Central memory CD4-positive, alpha-beta T cell (primary cell): ENCODE measurements around the gene CNNM2.

ENCODE experiments used
- DNase-seq: peaks from one replicate; pipeline ENCODE4 v3.0.0; 2022
- total RNA-seq, 3 experiments: gene quantifications; one replicate each; lab custom pipeline; 2026; lab: John Stamatoyannopoulos, UW

Gene CNNM2
- 7.2 to 25.5 (median 18.4) reads per million in 3 experiments for total RNA-seq

GRCh38 chr10:102917962-102918816 lies at the start of gene CNNM2:
Gene CNNM2, plus strand, starts transcription at chr10:102918294. Its CDS starts 187 bp downstream, at chr10:102918481.
- DNase-seq, result peak; percentile 100

GRCh38 chr10:102868911-102869257 lies 49.2 kb upstream of the CNNM2 start:
- DNase-seq, result no peak

DNA sequence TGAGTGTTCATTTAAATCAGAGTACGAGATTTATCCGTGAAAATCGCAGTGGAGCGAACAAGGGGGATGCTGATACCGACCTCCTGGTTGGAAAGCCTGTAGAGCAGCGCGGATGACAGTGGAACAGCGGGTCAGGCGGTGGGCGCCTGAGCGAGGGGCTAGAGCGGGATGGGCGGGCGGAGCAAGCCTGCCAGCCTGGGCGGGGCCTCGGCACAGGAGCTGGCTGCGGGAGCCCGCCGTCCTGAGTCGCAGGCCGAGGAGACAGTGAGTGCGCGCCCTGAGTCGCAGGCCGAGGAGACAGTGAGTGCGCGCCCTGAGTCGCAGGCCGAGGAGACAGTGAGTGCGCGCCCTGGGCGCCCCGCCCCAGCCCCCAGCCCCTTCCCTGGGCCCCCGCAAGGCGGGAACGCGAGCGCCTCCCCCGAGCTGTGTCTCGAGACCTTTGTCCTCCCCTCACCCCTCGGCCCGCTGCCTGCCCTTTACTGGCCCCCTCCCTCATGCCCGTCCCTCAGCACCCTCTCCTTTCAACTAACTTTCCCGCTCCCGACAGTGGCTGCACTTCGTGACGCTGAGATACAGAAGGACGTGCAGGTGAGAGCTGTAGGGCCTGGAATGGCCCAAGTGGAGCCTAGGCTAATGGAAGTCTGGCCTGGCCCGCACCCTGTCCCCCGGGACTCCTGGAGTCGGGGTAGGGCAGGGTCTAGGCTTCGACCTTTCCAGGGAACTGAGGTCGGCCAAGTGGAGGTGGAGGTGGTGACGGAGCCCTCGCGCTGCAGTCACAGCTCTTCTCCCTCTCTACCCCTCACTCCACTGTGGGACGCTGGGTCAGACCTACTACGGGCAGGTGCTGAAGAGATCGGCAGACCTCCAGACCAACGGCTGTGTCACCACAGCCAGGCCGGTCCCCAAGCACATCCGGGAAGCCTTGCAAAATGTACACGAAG lies 48.6 kb upstream of the CNNM2 start, which contains the start of gene AS3MT:
TSS of gene AS3MT (plus strand) at position 213 of the 941 bp plus-strand sequence. CDS start at position 336, 123 bp downstream.
- DNase-seq, result no peak

DNA sequence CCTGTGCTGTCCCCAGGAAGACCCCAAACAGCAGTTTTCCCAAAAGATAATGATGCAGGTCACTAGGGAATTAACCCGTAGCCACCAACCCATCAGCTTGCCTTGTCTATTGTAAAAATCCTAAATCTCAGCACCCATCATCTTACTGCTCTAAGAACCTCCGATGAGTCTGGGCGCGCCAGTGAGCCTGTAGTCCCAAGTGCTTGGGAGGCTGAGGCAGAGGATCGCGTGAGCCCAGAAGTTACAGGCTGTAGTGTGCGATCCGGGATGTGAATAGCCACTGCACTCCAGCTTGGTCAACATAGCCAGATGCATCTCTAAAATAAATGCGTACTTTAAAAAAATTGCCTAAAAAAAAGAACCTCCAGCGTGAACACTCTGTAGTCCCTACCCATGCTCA lies 47.9 kb upstream of the CNNM2 start:
- DNase-seq, result no peak

DNA sequence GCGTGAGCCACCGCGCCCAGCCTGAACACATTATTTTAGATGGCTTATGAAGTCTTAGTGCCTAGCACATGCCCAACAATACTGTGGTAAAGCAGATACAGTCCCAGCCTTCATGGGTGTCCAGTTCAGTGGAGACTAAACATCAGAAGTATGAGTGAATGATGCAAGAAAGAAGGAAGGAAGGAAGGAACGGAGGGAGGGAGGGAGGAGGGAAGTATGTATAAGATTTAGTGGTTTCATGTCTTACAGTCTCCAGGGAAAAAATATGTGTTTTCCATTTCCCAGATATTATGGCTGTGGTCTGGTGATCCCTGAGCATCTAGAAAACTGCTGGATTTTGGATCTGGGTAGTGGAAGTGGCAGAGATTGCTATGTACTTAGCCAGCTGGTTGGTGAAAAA lies 45.9 kb upstream of the CNNM2 start:
- DNase-seq, result no peak

- no peak for DNase-seq
Observed at GRCh38 chr10:102876747-102877153, 41.3 kb upstream of the CNNM2 start.

DNA sequence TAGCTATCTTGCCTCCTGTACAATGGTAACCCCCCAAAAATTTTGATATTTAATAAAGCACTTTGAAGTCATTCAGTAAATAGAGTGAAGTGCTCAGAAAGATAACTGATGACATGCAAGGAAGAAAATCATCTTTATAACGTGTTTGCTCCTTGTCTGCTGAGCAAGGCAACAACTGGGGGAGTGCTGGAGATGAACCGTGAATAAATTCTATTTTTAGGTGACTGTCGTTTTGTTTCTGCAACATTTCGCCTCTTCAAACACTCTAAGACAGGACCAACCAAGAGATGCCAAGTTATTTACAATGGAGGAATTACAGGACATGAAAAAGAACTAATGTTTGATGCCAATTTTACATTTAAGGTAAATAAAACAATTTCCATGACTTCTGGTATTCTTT lies 39.5 kb upstream of the CNNM2 start:
- DNase-seq, result no peak

DNA sequence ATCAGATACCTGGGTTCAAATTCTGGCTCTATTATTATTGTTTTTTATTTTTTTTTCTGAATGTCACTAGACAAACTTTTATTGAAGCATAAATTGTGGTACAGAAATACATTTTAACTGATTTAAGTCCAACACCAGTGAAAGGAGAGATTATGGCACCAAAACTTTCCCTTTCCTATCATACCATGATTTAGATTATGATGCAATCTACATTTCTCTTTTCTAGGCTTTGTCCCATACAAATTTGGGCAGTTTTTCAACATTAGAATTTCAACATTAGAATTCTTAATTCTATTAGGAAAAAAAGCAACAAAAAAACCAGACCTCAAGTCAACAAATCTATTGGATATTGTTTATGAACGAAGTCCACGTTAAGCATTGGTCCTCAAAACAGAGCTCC lies 37.8 kb upstream of the CNNM2 start:
- no peak for DNase-seq

DNA sequence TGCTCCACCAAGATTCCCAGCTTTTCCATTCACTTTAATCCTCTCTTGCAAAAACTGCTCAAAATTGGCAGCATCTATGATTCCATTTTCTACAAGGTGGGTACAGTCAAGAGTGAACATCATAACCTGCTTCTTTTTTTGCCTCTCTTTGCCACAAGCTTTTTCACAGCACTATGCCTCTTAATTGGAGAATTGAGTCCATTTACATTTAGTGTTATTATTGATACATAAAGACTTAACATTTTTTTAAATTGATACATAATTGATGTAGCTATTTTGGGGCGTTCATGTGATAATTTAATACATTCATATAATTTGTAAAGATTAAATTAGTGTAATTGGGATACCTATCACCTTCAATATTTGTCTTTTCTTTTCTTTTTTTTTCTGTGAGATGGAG lies 30.0 kb upstream of the CNNM2 start:
- no peak for DNase-seq

- DNase-seq, result no peak
Observed at GRCh38 chr10:102894466-102895213, 23.5 kb upstream of the CNNM2 start.

DNA sequence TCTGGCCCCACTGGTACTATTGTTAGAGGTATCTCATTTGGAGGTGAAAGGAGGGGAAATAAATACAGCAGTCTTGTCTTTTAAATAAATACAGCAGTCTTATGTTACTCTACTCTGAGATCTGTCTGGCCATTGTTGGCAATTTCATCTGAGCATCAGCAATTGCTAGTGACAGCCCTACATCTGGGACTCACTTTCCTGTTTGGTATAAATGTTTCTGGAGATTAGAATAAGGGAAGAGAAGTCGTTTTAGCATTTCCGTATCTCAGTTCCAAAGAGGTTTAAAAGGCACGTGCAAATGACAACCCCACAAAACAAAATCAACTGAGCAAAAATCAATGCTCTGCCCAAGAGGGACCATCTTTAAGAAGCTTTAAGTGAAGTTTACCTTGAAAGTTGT lies 18.1 kb upstream of the CNNM2 start:
- no peak for DNase-seq

DNA sequence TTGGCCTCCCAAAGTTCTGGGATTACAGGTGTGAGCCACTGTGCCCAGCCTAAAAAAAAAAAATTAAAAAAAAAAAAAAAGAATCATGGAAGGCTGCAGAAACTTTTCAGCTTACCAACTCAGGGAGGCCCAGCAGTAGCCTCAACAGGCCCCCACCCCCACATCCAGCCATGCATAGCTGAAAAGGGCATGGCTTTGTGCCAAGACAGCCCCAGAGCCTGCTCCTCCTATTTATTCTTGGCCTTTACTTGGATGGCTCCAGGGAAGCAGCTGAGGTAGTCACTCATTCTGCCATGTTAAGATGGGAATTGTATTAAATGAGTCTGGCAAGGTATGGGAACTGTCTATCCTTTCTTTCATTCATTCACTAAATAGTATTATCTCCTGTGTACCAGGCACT lies 13.7 kb upstream of the CNNM2 start:
- DNase-seq, result no peak

- no peak for DNase-seq
Observed at GRCh38 chr10:102906507-102906906, 11.6 kb upstream of the CNNM2 start.

DNA sequence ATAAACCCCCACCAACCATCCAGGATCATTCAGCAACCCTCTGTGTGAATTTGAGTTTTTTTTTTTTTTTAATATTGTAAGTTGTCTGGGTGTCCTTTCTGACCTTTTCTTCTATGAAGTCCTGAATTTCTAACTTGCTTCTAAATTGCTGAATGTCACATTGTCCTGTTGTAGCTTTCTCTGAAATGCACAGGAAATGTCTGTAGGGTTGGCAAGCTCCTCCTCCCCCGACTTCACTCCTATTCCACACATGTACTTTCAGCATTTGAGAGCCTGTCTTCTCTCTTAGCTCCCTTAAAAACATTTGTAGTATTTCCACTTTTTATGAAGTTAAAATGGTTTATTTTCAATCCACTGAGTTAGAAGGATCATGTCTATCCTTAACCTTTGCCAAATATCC lies 3.3 kb upstream of the CNNM2 start:
- no peak for DNase-seq

- no peak for DNase-seq
Observed at GRCh38 chr10:102916173-102916572, 1.9 kb upstream of the CNNM2 start.

DNA sequence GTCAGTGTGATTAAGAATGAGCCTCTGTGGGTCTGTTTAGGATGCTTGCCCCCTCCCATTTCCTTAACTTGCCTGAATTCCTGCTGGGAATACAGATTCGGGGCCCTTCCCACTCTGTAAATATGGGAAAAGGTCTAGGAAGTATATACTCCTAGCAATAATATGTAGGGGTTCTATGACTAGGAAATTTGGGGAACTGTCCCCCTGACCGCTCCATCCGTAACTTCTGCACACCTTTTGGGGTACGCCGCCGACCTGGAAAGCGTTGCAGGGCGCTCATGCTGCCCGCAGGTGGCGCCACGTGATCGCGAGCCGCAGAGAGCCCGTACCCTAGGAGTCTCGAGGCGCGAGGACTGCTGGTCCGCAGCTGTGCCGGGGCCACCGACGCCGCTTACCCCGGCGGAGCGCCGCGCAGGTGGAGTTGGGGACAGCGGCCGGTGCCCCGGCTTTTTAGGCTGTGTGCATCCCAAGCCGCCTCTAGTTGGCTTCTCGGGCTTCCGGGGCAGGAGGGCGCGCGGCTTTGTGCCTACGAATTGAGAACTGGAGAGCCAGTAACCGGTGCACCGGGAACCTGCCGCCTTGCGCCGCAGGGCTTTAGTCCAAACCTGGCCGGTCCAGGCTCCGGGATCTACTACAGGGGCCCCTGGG lies 656 bp upstream of the CNNM2 start:
- DNase-seq, result peak; percentile 79

- DNase-seq, result peak; percentile 31
Observed at GRCh38 chr10:102918817-102919245, 737 bp downstream of the CNNM2 start.

GRCh38 chr10:102919246-102919959 lies 1.3 kb downstream of the CNNM2 start:
- peak; percentile 1 for DNase-seq

DNA sequence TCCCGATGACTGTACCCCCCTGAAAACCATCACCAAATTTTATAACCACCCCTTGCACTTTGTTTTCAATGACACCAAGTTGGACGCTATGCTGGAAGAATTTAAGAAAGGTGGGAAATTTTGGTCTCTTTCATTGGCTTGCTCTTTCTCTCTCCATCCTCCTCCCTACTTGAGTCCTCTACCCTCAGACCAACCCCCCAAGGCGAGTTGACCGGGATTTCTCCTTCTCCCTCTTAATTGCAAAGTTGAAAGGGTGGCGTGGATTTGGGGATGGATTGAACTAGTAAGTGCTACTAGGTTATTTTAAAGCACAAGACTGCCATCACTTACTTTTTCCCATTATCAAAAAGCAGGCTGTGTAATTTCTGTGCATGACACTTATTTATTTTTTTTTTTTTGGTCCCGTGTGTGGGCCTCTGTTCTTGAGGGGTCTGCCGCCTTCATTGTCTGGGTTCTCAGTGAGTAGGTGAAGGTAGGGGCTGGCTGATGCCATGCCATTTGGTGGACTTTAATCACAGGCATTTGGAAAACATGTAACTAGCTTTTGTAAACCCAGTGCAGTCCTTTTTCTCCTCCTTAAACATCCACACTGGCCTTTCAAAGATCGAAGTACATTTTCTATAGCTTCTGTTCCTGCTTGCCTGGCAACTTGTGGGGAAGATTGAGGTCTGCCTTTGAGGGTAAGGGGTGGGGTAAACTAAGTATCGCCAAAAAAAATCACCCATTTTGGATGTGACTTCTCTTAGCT lies 2.1 kb downstream of the CNNM2 start:
- DNase-seq, result no peak

DNA sequence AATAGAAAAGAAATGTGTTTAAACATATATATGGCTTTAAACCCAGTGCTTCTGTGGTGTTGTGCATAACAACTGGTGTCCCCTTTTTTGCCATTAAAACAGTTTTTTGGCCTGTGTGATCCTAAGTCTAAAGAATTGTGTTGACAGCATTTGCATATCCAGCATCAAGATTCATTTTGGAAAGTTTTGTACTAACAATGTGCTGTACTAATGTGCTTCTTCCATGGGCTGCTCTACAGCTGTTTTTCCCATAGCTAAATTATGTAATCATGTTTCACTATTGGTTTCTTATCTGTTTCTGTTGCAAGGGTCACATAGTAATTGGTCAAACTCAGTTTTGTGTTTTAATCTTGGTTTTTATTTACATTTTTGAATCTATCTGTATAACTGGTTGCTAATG lies 5.5 kb downstream of the CNNM2 start:
- DNase-seq, result no peak

- no peak for DNase-seq
Observed at GRCh38 chr10:102926842-102927241, 8.7 kb downstream of the CNNM2 start.
